HG03025 (cell line): ENCODE results near the gene RFPL2.

ENCODE experiments used
- ATAC-seq: cut with Tn5 transposase; IDR thresholded peaks from one replicate; pipeline ENCODE4 v1.9.1; 2021; ENCODE audit warnings: mild to moderate bottlenecking, moderate library complexity; ENCODE audit not compliant: unreplicated experiment, low FRiP score

The RFPL2 gene

DNA sequence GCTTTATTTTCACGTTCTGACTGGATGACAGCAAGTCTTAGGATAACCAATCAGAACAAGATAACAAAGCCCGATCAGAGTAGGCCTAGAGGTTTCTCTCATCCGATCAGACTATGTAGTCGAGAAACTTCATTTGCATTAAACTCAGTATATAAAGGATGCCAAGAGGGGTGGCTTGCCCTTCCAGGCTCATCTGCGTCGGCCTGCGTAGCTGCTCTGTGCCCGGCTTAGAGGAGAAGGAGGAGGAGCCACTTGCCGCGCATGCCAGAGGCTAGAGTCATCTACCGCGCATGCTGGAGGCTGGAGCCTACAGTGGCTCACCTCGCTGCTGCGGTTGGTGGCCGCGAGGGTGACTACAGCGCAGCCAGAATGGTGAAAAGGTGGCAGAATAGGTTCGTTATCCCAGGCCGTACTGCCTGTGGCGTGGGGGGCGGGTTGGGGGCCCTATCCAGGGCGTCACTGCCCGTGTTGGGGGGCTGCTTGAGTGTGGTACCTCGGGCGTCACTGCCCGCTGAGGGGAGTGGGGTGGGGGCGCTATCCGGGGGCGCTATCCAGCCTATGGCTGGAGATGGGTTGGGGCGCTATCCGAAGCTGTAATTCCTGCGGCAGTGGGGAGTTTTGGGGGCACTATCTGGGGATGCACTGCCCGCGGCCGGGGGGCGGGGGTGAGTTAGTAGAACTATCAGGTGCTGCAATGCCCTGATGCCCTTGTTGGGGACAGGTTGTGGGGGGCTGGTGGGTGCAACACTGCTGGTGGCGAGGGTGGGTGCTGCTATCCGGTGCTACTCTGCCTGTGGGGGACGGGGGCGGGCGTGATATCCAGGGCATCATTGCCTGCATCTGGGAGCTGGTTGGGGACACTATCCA lies at the start of gene RFPL2:
TSS of gene RFPL2 (minus strand) at position 218 of the 867 bp plus-strand sequence. CDS start 2,622 bp downstream, outside the sequence.
- ATAC-seq: no peak

DNA sequence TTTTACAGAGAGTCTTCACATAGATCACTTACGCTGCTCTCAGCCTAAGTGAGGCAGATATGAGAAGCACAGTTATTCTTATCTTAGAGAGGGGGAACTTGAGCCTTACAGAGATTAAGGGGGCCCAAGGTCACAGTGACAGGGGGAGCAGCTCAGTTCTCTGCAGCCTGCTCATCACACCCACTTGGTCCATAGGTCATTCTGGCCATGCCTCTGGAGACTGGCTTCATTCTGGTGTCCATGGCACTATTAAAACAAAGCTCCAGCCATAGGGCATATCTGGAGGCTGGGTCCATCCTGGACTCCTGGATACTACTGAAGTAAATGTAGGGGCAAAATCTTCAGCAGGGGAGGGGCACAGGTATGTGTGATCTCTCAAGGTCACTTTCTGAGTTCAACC lies 44.4 kb upstream of the RFPL2 start:
- ATAC-seq: no peak

DNA sequence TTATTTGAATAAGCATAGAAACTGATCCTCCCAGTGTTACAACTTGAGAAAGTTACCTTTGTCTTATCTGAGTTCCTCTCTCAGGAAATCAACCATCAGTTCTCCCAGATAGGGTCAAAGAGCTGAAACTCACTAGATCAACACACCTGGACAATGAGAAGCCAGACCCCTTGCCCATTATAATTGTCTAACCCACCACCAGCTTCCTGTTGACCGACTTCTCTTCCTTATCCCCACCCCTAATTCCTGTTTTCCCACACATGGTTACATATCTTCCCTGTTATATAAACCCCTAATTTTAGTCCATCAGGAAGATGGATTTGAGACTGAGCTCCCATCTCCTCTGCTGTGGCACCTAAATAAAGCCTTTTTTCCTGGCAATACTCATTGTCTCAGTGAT lies 43.4 kb upstream of the RFPL2 start:
- ATAC-seq: no peak

DNA sequence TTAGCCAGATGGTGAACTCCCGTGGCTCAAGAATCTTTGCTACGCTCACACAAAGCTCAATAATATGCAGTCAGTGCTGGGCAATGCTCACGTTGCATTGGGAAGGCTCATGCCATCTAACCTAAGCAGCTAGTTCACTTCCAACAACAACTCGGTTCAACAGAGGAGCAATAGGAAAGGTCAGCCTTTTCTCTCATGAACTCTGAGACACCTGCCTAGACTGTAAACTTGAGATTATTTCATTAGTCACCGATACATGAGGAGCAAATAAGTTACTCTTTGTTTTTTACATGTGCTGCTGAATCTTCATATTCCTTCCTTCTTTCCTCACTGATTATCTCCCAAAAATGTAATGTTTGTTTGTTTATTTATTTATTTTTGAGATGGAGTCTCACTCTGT lies 41.3 kb upstream of the RFPL2 start:
- no peak for ATAC-seq

DNA sequence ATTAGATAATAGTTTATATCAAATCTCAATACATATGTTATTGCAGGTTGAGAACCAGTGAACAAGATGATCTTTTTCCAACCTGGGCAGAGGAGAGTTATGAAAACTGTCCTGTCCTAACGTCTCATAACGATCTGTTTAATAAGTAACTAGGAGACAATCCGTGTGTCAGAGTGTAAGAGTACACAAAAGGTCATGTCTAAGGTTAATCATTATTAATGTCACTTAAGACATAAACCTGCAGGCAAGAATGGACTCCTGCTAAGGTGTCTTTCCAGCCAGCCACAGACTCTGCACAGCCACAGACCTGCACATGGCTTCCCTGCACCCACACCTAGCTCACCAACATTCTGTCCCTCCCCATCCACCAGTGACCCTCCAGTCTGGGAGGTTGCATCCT lies 40.2 kb upstream of the RFPL2 start:
- ATAC-seq: no peak

DNA sequence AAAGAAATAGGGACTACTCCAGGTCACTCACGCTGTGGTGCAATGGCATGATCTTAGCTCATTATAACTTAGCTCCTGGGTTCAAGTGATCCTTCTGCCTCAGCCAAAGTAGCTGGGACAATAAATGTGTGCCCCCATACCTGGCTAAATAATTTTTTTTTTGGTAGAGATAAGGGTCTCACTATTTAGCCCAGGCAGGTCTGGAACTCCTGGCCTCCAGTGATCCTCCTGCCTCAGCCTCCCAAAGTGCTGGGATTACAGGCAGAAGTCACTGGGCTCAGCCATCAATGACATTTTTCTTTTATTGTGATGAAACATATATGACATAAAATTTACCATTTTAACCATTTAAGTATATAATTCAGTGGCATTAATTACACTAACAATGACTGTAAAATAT lies 39.7 kb upstream of the RFPL2 start:
- ATAC-seq: no peak

DNA sequence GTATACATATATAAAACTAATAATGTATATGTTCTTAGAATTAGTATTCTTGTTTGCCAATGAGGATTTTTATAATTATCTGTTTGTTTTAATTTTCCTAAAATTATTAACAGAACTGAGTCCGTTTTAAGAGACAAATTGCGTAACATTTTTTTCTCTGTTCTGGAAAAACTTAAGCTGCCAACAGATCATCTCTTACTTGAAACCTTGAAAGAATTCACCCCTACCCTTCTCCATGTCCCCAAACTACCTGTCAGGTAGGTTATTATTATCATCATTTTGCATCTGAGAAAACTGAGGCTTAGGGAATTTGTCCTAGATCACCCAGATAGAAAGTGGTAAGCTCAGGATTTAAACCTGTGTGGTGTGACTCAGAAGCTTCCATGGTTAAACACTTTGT lies 35.6 kb upstream of the RFPL2 start:
- ATAC-seq: no peak

DNA sequence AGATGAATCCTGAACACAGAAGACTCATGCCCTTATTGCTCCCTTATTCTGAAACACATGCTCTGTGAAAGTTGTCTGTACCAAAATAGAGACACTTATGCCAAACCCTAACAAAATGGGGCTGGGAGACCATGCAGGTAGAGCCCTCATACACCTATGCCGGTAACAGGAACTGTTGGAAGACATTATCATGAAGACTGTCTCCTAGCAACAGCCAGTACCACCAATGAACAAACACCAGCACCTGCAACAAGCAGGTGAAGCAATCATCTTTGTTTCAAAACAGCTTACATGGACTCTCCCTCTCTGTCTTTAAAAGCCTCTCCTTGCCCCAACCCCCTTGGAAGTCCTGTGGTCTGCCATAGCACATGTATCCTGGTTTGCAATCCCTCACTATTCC lies 33.0 kb upstream of the RFPL2 start:
- ATAC-seq: no peak

DNA sequence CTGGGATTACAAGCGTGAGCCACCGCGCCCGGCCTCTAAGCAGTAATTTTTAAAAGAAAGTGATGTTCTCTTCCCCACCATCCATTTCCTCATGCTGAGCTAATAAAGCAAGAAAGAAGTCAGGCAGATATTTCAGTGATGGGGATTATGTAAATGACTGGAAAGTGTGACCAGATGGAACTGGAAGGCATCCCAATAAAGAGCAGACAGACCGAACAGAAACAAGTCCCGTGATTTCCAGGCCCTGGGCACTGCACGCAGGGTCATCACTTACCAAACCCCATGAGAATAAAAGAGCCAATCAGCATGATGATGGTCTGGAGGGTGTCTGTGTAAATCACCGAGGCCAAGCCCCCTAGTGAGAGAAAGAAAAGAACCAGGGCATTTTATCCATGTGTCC lies 32.1 kb upstream of the RFPL2 start:
- no peak for ATAC-seq

DNA sequence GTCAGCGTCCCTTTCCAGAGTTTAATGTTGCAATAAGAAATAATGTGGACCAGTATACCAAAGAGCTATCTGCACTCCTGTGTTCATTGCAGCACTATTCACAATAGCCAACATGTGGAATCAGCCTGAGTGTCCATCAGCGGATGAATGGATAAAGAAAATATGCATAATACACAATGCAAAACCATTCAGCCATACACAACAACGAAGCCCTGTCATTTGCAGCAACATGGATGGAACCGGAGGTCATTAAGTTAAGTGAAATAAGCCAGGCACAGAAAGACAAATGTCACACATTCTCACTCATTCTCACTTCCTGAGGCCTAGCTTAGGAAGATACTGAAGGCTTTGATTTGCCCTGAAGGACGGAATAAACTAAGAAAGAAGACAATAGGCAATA lies 28.2 kb upstream of the RFPL2 start:
- no peak for ATAC-seq

DNA sequence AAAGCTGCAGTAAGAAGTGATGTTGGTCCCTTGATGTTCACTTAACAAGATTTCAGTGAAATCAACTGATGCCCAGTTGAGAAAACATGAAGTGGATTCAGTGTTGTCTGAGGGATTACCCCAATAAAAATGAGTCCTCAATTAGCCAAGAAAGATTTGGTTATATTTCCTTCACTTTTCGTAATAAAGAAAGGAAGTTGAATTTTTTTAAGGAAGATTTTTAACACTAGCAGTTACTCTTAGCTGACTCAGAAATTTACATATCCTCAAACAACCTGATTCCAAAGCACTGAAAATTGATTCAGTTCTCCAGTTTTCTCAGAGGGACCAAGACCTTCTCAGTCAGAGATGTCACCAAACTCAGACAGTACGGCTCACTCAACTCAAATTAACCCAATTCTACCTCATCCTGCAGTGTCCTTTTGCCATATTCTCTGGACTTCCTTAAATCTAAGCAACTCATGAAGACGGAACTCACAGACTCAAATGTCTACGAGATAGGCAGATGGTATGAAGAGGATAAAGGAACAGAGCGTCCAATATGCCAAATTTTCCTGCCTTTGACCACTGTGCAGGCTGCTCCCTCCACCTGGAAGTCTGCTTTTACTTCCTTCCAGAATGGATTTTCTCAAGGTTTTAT lies 27.4 kb upstream of the RFPL2 start:
- ATAC-seq: no peak

DNA sequence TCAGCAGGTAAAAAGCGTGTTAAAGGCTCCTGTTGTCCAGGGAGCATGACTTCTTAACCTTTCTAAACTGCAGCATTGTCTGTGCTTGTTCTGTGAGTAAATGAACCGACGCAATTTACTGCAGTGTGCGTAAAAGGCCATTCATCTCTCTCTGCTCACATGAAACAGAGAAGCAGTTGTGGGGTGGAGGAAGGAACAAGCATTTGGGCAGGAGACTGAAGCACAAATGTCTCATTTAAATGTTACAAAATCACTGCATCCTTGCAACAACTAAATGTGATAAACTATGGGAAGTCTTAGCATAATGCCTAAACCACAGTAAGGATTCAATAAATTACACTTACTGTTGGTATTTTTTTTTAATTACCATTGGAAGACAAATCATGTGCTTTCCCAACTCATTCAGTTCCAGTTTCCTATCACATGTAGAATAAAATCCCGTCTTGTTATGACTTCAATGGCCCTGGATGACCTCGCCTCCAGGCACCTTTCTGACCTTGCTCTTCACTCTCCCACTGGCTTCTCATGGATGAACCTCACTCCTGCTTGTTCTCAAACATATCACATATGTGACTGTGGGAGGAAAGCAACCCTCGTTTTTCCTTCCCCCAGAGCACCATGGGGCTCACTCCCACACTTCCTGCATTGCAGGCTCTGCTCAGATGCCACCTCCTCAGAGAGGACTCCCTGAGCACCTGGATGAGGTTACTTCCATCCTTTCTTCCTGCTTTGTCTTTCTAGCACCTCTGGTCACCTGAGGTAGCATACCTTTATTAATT lies 21.6 kb upstream of the RFPL2 start:
- ATAC-seq: no peak

DNA sequence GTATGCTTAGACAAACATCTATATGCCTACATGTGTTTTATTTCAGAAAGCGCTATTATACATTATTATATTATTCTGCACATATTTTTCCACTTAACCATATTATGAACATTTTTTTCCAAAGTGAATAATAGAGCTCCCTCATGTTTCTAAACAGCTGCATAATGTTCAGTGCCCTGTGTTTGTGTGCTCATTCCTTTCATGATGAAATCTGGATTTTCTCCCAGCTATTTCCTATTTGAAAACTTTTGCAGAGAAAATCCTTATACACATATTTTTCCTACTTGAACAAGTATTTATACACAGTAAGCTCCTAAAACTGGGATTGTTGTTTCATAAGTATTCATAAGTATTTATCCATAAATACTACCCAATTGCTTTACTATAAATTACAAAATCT lies 18.1 kb upstream of the RFPL2 start:
- no peak for ATAC-seq

DNA sequence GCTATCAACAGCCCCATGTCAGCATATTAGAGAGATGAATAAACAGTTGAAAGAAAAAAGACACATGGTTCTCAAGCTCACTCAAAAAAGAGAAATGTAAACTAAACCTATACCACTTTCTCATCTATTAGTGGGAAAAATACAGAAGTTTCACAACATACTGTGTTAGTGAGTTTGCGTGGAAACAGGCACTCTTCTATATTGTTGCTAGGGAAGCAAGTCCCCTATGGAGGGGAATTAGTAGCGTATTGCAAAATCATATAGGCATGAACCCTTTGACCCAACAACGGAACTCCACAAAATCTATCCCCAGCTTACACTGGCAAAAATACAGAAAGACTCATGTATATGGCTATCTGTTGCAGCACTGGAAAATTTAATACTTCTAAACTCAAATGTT lies 14.2 kb upstream of the RFPL2 start:
- no peak for ATAC-seq

DNA sequence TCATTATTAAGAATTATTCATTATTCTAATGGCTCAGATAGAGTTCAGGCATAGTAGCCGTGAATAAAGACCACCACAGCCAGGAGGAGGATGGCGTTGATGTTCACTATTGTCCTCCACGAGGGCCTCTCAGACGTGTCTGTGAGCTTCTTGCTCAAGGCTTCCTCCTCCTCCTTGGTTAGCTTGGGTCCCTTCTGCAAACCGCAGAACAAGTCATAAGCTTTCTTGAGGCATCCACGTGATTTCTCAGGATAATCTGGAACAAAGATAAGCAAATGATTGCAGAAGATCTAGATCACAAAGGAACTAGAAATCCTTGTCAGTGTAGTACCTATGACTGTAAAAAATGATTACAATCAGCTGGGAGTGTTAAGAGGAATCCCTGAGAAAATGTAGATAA lies 13.6 kb upstream of the RFPL2 start:
- ATAC-seq: no peak

DNA sequence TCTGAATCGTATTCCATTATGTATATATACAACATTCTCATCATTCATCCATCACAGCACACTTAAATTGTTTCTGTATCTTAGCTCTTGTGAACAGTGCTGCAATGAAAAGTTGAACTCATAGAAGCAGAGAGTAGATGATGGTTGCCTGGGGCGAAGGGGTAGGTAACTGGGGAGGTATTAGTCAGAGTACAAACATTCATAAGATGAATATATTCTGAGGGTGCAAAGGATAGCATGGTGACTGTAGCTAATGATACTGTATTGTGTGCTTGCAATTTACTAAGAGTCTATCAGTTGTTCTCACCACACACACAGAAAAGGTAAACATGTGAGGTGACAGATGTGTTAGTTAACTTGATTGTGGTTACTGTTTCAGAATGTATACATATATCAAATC lies 12.6 kb upstream of the RFPL2 start:
- ATAC-seq: no peak

DNA sequence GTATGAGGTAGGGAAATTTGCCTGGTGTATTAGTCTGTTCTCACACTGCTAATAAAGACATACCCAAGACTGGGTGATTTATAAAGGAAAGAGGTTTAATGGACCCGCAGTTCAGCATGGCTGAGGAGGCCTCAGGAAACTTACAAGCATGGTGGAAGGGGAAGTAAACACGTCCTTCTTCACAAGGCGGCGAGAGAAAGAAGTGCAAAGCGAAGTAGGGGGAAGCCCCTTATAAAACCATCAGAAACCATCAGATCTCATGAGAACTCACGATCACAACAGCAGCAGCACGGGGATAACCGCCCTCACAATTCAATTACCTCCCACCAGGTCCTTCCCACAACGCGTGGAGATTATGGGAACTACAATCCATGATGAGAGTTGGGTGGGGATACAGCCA lies 12.0 kb upstream of the RFPL2 start:
- no peak for ATAC-seq

DNA sequence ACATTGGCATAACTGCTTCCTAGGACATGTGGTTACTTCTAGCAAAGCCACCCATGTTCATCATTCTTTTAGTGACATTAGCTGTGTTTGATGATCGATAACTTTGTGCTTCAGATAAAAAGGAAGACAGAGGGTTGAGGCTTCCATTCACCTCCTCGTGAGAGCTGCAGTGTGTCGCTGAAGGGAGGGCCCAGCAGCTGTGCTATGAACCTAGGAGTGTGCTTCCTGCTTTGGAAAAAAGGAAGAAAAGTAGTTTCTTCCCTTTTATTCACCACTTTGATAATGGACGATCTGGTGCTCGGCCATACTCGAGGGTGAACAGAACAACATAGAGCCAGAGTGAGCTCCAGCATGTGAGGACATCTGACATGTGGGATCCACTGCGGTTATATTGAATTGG lies 6.1 kb upstream of the RFPL2 start:
- ATAC-seq: no peak

DNA sequence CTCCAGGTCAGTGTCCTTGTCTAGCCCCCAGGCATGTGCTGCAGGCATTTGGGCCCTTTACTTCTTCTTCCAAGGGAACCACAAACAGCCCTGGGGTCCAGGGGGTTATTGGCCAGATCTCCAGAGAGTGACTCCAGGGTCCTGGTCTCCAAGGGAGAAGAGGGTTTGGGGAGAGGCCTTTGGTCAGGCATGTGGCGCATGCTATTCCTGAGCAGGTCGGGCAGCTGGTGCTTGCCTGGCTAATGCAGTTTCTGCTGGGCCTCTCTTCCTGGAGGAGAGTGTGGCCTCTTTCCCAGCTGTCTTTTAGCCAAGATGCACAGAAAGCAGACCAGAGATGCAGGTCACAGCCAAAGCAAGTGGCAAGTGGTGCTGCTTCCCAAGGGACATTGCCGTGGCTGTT lies 3.8 kb upstream of the RFPL2 start:
- no peak for ATAC-seq

DNA sequence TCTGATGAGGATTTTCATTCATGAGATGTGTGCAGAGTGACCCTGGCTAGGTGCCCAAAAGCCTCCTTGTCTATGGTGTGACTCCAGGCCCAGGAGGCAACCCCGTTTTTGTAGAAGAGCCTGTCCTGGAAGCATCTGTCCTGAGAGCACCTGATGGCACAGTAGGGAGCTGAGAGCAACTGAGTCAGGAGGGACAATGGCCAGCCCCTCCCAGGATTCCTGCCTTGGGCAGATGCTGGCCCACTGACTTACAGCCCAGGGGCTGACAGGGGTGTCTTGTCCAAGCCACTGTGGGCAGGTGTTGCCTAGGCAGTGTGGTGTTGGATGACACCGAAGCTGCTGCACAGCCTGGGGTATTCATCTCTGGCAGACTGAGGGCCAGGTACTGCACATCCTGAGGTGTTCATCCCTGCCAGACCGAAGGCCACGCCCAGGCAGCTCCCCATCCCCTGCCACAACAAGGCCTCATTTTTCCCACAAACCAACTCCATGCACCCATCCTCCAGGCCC lies 3.2 kb upstream of the RFPL2 start:
- no peak for ATAC-seq
